Mammary epithelial cell (primary cell): ENCODE measurements around the gene CNTNAP2.

Experiments
- EZH2 ChIP-seq: IDR thresholded peaks from 2 replicates; pipeline ENCODE4 v1.6.1; 2012; ENCODE audit warnings: low read length, inconsistent platforms, borderline replicate concordance
- TF ChIP-seq, protein P1 (sequence below), 2 donors: IDR thresholded peaks in 1 of 2; conservative IDR thresholded peaks in 1 of 2; 2 replicates each; pipeline ENCODE4 v1.5.1; 2011 to 2012; ENCODE audit warnings: inconsistent platforms in 2 of 2, low read length in 2 of 2, mild to moderate bottlenecking in 2 of 2, control low read depth in 1 of 2, low read depth in 1 of 2; ENCODE audit not compliant: insufficient read depth in 1 of 2; ENCODE audit errors: extremely low read depth in 1 of 2

DNA sequence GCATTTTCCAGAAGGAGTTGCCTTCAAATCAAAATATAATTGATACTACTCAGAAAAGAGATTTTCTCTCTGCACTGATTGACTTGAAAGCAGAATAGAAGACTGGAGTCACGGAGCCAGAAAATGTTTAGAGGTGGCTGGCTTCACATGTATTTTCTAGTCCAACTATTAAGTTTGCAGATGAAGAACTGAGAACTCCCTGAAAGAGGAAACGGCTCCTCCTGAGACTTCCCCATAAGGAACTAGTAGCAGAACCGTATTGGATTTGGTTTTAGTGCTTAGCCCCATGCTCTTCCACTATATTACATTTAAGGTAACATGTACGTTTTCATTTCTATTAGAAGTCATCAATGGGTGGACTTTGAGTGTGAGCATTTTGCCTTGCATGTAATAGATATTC is 946.3 kb downstream of the CNTNAP2 start:
- TF ChIP-seq, protein P1, sequence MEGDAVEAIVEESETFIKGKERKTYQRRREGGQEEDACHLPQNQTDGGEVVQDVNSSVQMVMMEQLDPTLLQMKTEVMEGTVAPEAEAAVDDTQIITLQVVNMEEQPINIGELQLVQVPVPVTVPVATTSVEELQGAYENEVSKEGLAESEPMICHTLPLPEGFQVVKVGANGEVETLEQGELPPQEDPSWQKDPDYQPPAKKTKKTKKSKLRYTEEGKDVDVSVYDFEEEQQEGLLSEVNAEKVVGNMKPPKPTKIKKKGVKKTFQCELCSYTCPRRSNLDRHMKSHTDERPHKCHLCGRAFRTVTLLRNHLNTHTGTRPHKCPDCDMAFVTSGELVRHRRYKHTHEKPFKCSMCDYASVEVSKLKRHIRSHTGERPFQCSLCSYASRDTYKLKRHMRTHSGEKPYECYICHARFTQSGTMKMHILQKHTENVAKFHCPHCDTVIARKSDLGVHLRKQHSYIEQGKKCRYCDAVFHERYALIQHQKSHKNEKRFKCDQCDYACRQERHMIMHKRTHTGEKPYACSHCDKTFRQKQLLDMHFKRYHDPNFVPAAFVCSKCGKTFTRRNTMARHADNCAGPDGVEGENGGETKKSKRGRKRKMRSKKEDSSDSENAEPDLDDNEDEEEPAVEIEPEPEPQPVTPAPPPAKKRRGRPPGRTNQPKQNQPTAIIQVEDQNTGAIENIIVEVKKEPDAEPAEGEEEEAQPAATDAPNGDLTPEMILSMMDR (conservative IDR thresholded peaks at IDR 0.05 in 1 of 2, IDR thresholded peaks at IDR 0.05 in 1 of 2; ENCODE audit: extremely low read depth in 1 of 2, insufficient read depth in 1 of 2, low read depth in 1 of 2, low read length in 2 of 2) = no peak
- no peak for TF ChIP-seq EZH2
